ENCODE data around the gene TMCC2. TPM values are rescaled to one million over a fixed set of nuclear protein-coding genes. Genes with fewer than 3 reads are reported as not detected.
A peak's percentile ranks its signal among the peaks of the same experiment; 100 is the strongest.

TMCC2 gene
- total RNA-seq, 4 donors from 2014 or later: 0.80 to 1.2 (median 1.1) TPM; not detected in 1

DNA sequence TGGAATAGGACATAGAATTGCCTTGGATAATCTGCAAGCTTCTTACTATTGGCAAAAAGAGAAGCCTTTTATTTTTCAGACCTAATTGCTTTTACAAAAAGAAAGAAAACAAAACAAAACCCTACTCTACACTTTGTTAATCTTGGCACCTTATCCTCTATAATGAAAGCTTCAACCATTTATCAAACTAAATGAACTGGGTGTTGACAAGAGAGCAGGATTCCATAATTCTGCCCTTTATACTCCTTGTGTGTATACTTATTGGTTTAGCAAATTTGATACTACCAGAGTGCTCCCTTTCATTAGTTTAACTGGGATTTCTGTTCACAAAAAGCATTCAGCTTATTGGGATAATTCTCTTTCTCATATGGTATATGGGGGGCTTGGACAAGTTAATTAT is 3.0 kb upstream of the TMCC2 start:
- DNase-seq: no peak
- Histone ChIP-seq H3K4me1 (peaks cover 10 to 24% (median 18%) of the 10 kb centered on the region in 4 donors), H3K27me3 (peaks cover 29% of the 10 kb centered on the region), H3K4me3 (no peak overlapping the region), H3K27ac (no peak overlapping the region), H3K36me3 (no peaks in the 10 kb centered on the region), H3K9me3 (no peaks in the 10 kb centered on the region)
- in situ Hi-C loops (cut with MboI; ENCODE audit: low pct_ligation_motif_present in 1 of 4, low pct_unique_long_range_greater_than_20kb in 1 of 4, low sequenced_read_pairs in 3 of 4) (no loop called here), intact Hi-C loops (cut with DNase I; ENCODE audit: low total_unique reads) (no loop called here)
- TF ChIP-seq, protein P1, sequence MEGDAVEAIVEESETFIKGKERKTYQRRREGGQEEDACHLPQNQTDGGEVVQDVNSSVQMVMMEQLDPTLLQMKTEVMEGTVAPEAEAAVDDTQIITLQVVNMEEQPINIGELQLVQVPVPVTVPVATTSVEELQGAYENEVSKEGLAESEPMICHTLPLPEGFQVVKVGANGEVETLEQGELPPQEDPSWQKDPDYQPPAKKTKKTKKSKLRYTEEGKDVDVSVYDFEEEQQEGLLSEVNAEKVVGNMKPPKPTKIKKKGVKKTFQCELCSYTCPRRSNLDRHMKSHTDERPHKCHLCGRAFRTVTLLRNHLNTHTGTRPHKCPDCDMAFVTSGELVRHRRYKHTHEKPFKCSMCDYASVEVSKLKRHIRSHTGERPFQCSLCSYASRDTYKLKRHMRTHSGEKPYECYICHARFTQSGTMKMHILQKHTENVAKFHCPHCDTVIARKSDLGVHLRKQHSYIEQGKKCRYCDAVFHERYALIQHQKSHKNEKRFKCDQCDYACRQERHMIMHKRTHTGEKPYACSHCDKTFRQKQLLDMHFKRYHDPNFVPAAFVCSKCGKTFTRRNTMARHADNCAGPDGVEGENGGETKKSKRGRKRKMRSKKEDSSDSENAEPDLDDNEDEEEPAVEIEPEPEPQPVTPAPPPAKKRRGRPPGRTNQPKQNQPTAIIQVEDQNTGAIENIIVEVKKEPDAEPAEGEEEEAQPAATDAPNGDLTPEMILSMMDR (IDR thresholded peaks at IDR 0.05): no peak
- TF ChIP-seq POLR2AphosphoS5 (IDR thresholded peaks at IDR 0.05): no peak
- no peak for TF ChIP-seq EP300 (IDR thresholded peaks at IDR 0.05; ENCODE audit: low read depth)
- no peak for TF ChIP-seq POLR2A (IDR thresholded peaks at IDR 0.05)

DNA sequence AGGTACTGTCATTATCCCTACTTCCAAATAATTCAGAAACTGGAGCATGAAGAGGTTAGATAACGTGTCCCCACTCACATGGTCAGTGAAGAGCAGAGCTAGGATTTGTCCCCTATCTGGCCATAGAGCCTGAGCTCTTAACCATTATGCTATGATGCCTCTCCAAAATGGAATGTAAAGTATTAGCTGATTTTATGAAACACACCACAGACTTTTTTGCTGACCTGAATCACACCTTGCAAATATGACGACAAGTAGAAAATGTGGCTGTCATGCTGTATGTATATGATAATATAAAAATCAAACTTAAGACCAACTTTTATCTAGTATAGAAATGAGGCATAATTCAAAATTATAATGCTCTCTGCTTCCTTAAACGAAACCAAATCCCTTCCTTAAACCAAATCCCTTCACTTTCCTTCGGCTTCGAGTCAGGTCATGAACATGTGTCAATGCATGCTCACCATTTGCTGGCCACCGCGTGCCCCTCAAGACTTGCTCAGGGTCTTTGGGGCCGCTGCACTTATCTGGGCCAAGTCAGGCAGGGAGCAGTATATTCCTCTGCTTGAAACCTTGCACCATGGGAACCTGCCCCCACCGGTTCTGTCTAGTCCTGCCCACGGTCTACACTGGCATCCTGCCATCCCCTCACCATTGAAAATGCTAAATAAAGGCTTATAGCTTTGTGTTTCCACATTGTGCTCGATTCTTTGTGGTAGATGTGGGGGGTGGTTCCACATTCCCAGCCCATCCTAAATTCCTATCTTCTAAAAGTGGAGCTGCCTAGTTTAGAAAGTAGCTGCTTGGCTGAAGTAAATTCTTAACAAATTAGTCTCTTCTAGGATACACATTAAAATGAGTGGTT is 1.6 kb upstream of the TMCC2 start:
- Histone ChIP-seq H3K27ac (no peak overlapping the region), H3K27me3 (peaks cover 31% of the 10 kb centered on the region), H3K36me3 (no peaks in the 10 kb centered on the region), H3K9me3 (no peaks in the 10 kb centered on the region), H3K4me3 (no peak overlapping the region), H3K4me1 (peaks cover 10 to 32% (median 24%) of the 10 kb centered on the region in 4 donors)
- 64 to 78% methylated on average over 4 to 11 of the region's 11 CpGs for WGBS, 2 donors (ENCODE audit: low coverage in 1 of 2)
- in situ Hi-C loops (cut with MboI; ENCODE audit: low pct_ligation_motif_present in 1 of 4, low pct_unique_long_range_greater_than_20kb in 1 of 4, low sequenced_read_pairs in 3 of 4) (no loop called here), intact Hi-C loops (cut with DNase I; ENCODE audit: low total_unique reads) (no loop called here)
- no peak for TF ChIP-seq POLR2AphosphoS5 (IDR thresholded peaks at IDR 0.05)
- TF ChIP-seq, protein P1 (IDR thresholded peaks at IDR 0.05): no peak
- no peak for TF ChIP-seq EP300 (IDR thresholded peaks at IDR 0.05; ENCODE audit: low read depth)
- TF ChIP-seq POLR2A (IDR thresholded peaks at IDR 0.05): no peak
- no peak for DNase-seq

DNA sequence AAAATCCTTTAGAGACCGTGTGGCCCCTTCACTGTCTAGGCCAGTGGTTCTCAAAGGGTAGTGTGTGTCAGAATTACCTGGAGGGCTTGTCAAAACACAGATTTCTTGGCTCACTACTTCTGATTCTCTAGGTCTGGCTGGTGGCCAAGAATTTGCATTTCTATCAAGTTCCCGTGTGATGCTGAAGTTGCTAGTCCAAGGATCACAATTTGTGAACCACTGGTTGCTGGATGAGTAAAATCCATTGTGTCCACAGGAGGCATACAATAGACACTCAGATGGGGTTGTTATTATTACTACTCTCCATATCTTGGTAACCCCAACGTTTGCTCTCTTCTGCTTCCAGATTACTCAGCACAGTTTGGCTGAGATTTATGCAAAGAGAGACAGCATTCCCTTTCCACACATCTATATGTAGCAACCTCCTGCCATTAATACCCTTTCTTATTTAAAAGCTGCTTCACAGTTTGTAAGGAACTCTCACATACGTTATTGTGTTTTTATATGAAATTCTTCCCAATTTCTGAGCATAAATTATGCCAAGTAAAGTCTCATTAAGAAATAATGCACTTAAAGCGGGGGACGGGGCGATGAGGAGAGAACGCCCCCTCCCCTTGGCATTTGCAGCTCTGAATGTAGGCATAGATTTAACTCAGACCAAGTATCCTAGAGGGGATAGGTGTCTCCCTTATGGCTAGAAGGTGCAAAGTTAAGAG is 720 bp upstream of the TMCC2 start:
- no peaks in the 10 kb centered on the region for H3K36me3 ChIP-seq
- peaks cover 31% of the 10 kb centered on the region for H3K27me3 ChIP-seq
- peak overlapping the region in 2 of 4 donors; percentile 3 to 38 for H3K27ac ChIP-seq
- peaks cover 10 to 32% (median 24%) of the 10 kb centered on the region in 4 donors for H3K4me1 ChIP-seq
- in situ Hi-C loops (cut with MboI; ENCODE audit: low pct_ligation_motif_present in 1 of 4, low pct_unique_long_range_greater_than_20kb in 1 of 4, low sequenced_read_pairs in 3 of 4): no loop called here
- intact Hi-C loops (cut with DNase I; ENCODE audit: low total_unique reads): no loop called here
- TF ChIP-seq EP300 (IDR thresholded peaks at IDR 0.05; ENCODE audit: low read depth) (no peak), POLR2AphosphoS5 (IDR thresholded peaks at IDR 0.05) (no peak), POLR2A (IDR thresholded peaks at IDR 0.05) (no peak)
- TF ChIP-seq, protein P1 (IDR thresholded peaks at IDR 0.05): no peak
- no peaks in the 10 kb centered on the region for H3K9me3 ChIP-seq
- H3K4me3 ChIP-seq: peak overlapping the region; percentile 30 to 64 (median 49)
- DNase-seq: no peak
- 8 to 14% methylated on average over 4 to 8 of the region's 8 CpGs for WGBS, 2 donors (ENCODE audit: low coverage in 1 of 2)

DNA sequence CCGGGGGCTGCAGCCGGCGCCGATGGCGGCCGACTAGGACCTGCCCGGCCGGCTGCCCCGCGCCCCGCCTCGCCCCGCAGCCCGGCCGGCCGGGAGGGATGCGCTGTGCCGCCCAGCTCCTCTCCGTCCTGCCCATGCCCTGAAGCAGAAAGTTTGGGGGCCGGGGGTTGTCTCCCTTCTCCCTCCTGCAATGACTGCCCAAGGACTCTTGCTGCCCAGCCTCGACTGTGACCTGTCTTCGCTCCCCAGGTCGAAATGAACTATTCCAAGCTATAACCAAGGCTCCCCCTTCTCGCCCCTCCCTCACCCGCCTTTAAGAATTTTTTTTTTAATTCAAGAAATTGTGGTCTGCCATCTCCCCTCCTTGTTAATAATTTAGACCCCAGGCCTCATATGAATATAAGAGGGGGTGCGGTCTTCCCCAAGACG is 361 bp downstream of the TMCC2 start:
- H3K27ac ChIP-seq: peak overlapping the region in 2 of 4 donors; percentile 26 to 62
- peak overlapping the region; percentile 19 to 64 (median 41) for H3K4me3 ChIP-seq
- peaks cover 10 to 32% (median 24%) of the 10 kb centered on the region in 4 donors for H3K4me1 ChIP-seq
- TF ChIP-seq POLR2A (IDR thresholded peaks at IDR 0.05): no peak
- no peak for TF ChIP-seq POLR2AphosphoS5 (IDR thresholded peaks at IDR 0.05)
- TF ChIP-seq, protein P1 (IDR thresholded peaks at IDR 0.05): no peak
- no peak for TF ChIP-seq EP300 (IDR thresholded peaks at IDR 0.05; ENCODE audit: low read depth)
- intact Hi-C loops (cut with DNase I; ENCODE audit: low total_unique reads) (no loop called here), in situ Hi-C loops (cut with MboI; ENCODE audit: low pct_ligation_motif_present in 1 of 4, low pct_unique_long_range_greater_than_20kb in 1 of 4, low sequenced_read_pairs in 3 of 4) (no loop called here)
- peaks cover 31% of the 10 kb centered on the region for H3K27me3 ChIP-seq
- WGBS, 2 donors (ENCODE audit: low coverage in 1 of 2): 0% methylated on average over 2 to 9 of the region's 27 CpGs
- no peaks in the 10 kb centered on the region for H3K9me3 ChIP-seq
- H3K36me3 ChIP-seq: no peaks in the 10 kb centered on the region
- DNase-seq: no peak

All from transverse colon (tissue), 4 donors.